BE2C (cell line): ENCODE data around the gene HES4.
"Not testable (repeated sequence)": the region's sequence is repeated elsewhere in the genome, so short reads cannot be mapped to it uniquely, and the experiment has no call there.

Experiments used
- DNase-seq: peaks from one replicate; pipeline ENCODE4 v3.0.0-alpha.2; 2020
- H3K27me3 ChIP-seq: fragments of 250-450 bp; sonication (Bioruptor Pico); 2 replicates; pipeline ENCODE4 v1.5.1; 2020; ENCODE audit warnings: mild to moderate bottlenecking
- H3K36me3 ChIP-seq: fragments of 250-450 bp; sonication (Bioruptor Pico); 2 replicates; pipeline ENCODE4 v1.5.1; 2020; ENCODE audit warnings: mild to moderate bottlenecking
- H3K4me1 ChIP-seq: fragments of 250-450 bp; sonication (Bioruptor Pico); 2 replicates; pipeline ENCODE4 v1.5.1; 2020
- H3K4me3 ChIP-seq: 2 replicates; pipeline ENCODE4 v1.5.1; 2011; ENCODE audit warnings: low read depth, low read length
- H3K9me3 ChIP-seq: fragments of 250-450 bp; sonication (Bioruptor Pico); 2 replicates; pipeline ENCODE4 v1.5.1; 2020
- TF ChIP-seq, protein P1 (sequence below): IDR thresholded peaks from 2 replicates; pipeline ENCODE4 v1.5.1; 2012; ENCODE audit warnings: mild to moderate bottlenecking, low read depth, low read length

The HES4 gene

DNA sequence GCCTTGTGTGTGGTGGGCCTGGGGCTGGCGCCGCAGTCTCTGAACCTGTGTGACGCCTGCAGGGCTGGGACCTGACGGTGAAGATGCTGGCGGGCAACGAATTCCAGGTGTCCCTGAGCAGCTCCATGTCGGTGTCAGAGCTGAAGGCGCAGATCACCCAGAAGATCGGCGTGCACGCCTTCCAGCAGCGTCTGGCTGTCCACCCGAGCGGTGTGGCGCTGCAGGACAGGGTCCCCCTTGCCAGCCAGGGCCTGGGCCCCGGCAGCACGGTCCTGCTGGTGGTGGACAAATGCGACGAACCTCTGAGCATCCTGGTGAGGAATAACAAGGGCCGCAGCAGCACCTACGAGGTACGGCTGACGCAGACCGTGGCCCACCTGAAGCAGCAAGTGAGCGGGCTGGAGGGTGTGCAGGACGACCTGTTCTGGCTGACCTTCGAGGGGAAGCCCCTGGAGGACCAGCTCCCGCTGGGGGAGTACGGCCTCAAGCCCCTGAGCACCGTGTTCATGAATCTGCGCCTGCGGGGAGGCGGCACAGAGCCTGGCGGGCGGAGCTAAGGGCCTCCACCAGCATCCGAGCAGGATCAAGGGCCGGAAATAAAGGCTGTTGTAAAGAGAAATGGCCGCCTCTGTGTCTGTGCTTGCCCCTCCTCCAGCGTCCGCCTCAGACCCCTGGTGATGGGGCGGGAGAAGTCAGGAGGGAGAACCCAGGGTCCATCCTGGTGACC is 14.2 kb upstream of the HES4 start:
- no peaks in the 10 kb centered on the region for H3K27me3 ChIP-seq
- no peaks in the 10 kb centered on the region for H3K36me3 ChIP-seq
- H3K4me1 ChIP-seq = peaks cover 5% of the 10 kb centered on the region; the same call in 1 of the 2 replicates
- peak overlapping the region; percentile 85 for H3K4me3 ChIP-seq
- DNase-seq = no peak
- no peaks in the 10 kb centered on the region for H3K9me3 ChIP-seq
- TF ChIP-seq, protein P1, sequence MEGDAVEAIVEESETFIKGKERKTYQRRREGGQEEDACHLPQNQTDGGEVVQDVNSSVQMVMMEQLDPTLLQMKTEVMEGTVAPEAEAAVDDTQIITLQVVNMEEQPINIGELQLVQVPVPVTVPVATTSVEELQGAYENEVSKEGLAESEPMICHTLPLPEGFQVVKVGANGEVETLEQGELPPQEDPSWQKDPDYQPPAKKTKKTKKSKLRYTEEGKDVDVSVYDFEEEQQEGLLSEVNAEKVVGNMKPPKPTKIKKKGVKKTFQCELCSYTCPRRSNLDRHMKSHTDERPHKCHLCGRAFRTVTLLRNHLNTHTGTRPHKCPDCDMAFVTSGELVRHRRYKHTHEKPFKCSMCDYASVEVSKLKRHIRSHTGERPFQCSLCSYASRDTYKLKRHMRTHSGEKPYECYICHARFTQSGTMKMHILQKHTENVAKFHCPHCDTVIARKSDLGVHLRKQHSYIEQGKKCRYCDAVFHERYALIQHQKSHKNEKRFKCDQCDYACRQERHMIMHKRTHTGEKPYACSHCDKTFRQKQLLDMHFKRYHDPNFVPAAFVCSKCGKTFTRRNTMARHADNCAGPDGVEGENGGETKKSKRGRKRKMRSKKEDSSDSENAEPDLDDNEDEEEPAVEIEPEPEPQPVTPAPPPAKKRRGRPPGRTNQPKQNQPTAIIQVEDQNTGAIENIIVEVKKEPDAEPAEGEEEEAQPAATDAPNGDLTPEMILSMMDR = no peak

DNA sequence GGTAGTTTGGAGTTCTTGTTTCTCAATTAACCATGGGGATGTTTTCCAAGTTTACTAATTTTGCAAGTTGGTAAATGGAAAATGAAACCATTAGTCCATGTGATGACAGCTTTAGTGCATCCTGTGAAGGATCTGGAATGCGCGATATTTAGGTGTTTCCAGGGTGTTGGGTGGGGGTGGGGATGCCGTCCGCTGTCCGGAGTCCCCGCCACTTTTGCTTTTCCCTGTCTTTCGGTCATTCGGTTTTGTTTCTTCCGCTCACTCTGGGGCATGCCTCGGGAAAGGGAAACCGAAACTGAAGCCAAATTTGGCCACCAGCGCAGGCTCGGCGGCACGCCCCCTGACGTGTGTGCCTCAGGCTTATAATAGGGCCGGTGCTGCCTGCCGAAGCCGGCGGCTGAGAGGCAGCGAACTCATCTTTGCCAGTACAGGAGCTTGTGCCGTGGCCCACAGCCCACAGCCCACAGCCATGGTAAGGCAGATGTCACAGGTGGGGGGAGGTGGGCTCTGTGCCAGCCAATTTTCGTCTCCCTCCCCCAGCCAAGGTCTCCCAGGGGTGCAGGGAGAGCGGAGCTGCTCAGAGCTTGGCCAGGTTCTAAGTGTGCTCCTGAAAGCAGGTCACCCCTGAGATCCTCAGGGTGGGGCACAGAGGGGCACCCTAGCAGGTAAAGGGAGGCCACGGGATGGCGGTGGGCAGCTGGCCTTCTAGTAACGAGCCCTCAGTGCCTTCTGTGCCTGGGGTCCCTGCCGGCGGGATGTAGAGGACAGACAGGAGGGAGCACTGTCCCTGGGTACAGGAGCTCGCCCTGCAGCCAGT is 13.4 kb upstream of the HES4 start, which contains the start of gene ISG15:
TSS of gene ISG15 (plus strand) at position 393 of the 817 bp plus-strand sequence. CDS start at position 470, 77 bp downstream.
- no peaks in the 10 kb centered on the region for H3K9me3 ChIP-seq
- H3K4me1 ChIP-seq = peaks cover 5% of the 10 kb centered on the region; the same call in 1 of the 2 replicates
- TF ChIP-seq, protein P1 = no peak
- no peaks in the 10 kb centered on the region for H3K27me3 ChIP-seq
- H3K36me3 ChIP-seq = no peaks in the 10 kb centered on the region
- peak; percentile 78 for DNase-seq
- H3K4me3 ChIP-seq = peak within 1 kb of the TSS; percentile 85

DNA sequence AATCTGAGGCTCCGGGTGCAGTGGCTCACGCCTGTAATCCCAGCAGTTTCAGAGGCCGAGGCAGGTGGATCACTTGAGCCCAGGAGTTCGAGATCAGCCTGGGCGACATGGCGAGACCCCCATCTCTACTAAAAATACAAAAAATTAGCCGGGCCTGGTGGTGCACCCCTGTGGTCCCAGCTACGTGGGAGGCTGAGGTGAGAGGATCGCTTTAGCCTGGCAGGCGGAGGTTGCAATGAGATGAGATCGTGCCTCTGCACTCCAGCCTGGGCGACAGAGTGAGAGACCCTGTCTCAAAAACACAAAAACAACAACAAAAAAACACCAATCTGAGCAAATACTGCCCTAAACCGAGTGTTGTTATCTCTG is 12.8 kb upstream of the HES4 start:
- H3K4me1 ChIP-seq, H3K9me3 ChIP-seq, DNase-seq, H3K36me3 ChIP-seq, H3K27me3 ChIP-seq: not testable (repeated sequence)
- peak overlapping the region; percentile 85 for H3K4me3 ChIP-seq

DNA sequence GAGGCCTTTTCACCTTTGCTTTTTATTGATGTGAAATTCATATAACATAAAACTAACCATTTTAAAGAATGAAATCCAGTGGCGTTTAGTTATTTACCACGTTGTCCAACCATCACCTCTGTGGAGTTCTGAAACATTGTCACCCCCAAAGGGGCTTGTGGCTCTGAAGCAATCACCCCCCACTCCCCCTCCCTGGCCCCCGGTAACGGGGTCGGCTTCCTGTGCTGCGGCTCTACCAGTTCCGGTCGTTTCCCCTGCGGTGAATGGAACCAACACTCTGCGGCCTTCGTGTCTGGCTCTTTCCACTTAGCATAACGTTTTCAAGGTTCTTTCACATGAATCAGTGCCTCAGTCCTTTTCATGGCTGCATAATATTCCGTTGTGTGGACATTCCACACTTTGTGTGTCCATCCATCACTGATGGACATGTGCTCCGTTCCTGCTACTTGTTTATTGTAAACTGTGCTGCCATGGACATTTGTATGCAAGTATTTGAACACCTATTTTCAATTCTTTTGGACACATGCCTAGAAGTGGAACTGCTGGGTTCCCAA is 11.6 kb upstream of the HES4 start:
- Histone ChIP-seq H3K4me3 (no peak overlapping the region), H3K4me1 (peaks cover 6% of the 10 kb centered on the region; the same call in 1 of the 2 replicates), H3K36me3 (no peaks in the 10 kb centered on the region), H3K27me3 (no peaks in the 10 kb centered on the region), H3K9me3 (no peaks in the 10 kb centered on the region)
- TF ChIP-seq, protein P1 = no peak
- DNase-seq = no peak

DNA sequence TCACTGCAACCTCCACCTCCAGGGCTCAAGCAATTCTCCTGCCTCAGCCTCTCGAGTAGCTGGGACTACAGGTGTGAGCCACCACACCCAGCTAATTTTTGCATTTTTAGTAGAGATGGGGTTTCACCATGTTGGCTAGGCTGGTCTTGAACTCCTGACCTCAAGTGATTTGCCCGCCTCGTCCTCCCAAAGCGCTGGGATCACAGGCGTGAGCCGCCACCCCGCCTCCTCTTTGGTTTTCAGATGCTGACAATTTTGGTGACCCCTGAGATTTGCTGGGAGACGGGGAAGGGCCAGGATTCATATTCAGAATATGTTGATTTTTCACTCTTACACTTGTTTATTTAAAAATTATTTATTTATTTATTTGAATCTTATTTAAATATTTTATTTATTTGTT is 10.2 kb upstream of the HES4 start:
- not testable (repeated sequence) for H3K27me3 ChIP-seq, H3K4me3 ChIP-seq, H3K36me3 ChIP-seq, H3K9me3 ChIP-seq, DNase-seq
- H3K4me1 ChIP-seq = peaks cover 19% of the 10 kb centered on the region

DNA sequence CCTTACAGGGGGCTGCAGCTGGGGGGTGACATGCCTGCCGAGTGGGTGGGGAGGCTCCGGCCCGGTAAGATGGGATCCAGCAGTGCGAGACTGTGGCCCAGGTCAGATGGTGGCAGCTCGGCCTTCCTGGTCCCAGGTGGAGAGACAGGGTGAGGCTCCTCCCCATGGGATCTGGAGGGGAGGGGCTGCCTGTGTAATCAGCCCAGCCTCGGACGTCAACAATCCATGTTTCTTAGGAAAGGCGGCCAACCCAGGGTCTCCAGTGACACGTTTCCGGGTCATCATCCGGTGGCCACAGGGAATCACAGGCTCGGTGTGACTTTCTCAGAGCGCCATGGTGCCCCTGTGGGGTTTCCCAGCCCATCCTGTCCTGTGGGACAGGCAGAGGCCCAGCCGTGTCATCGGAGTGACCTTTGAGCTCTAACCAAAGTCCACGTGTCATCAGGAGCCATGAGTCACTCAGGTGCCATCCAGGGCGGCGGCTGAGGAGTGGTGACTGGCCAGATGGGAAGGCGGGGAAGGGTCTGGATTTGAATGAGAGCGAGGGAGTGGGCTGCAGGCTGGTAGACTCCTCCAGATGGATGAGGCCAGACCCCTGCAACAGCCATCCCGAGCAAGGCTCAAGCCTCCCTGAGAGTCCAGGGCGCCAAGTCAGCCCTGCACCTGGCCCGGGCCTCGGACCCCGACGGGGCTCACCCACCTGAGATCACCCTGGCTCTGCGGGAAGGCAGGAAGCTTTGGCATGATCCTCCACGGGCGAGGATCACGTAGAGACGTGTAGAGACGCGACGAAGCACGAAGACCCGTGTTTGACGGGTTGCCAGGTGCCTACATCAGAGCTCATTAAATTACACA is 6.6 kb upstream of the HES4 start:
- H3K4me3 ChIP-seq = no peak overlapping the region
- no peaks in the 10 kb centered on the region for H3K9me3 ChIP-seq
- H3K36me3 ChIP-seq = no peaks in the 10 kb centered on the region
- TF ChIP-seq, protein P1 = no peak
- H3K4me1 ChIP-seq = peaks cover 33% of the 10 kb centered on the region
- no peak for DNase-seq
- H3K27me3 ChIP-seq = peaks cover 7% of the 10 kb centered on the region
